PC-9 (cell line): ENCODE results near the gene MAPKAP1. TPM values are rescaled to one million over a fixed set of nuclear protein-coding genes. Genes with fewer than 3 reads are reported as not detected.

ENCODE experiments used
- BruUV-seq: library from RNA; stranded (reverse); fragments of 400-500 nt; replicated peaks from 2 replicates; lab custom pipeline; 2021; lab: Mats Ljungman, UMichigan
- CTCF ChIA-PET: fragments of 300-600 bp; sonication (Branson Sonifier 250); formaldehyde crosslinking; loops from one replicate; lab custom pipeline; 2022; ENCODE audit warnings: antibody characterized with exemption; lab: Charles Lee
- POLR2A ChIA-PET: fragments of 300-600 bp; sonication (Branson Sonifier 250); formaldehyde crosslinking; loops from one replicate; lab custom pipeline; 2022; ENCODE audit warnings: antibody characterized with exemption; ENCODE audit not compliant: unreplicated experiment; lab: Charles Lee
- DNase-seq, 2 experiments: peaks; one replicate each; pipeline versions ENCODE4 v3.0.0 to v3.0.0-alpha.2; 2015 to 2022; ENCODE audit warnings: mixed read lengths in 1 of 2
- H2AFZ ChIP-seq: fragments of 200-600 bp; sonication (generic); 2 replicates; pipeline ENCODE4 v1.8.1; 2017; ENCODE audit warnings: antibody characterized with exemption
- H3F3A ChIP-seq: fragments of 200-600 bp; sonication (generic); 2 replicates; pipeline ENCODE4 v1.8.1; 2017; ENCODE audit warnings: antibody characterized with exemption, mild to moderate bottlenecking, low read depth; ENCODE audit not compliant: insufficient read depth
- H3K27ac ChIP-seq: fragments of 200-600 bp; sonication (generic); 2 replicates; pipeline ENCODE4 v1.6.1; 2016; ENCODE audit warnings: mixed run types
- H3K27me3 ChIP-seq: fragments of 200-600 bp; sonication (generic); 2 replicates; pipeline ENCODE4 v1.6.1; 2016; ENCODE audit warnings: low read depth, mixed run types; ENCODE audit not compliant: insufficient read depth
- H3K36me3 ChIP-seq: fragments of 200-600 bp; sonication (generic); 2 replicates; pipeline ENCODE4 v1.6.1; 2016; ENCODE audit warnings: low read depth, mixed run types
- H3K4me1 ChIP-seq: fragments of 200-600 bp; sonication (generic); replicated peaks from 2 replicates; pipeline ENCODE4 v1.6.1; 2016; ENCODE audit warnings: mixed run types; ENCODE audit not compliant: insufficient read depth
- H3K4me2 ChIP-seq: fragments of 200-600 bp; sonication (generic); 2 replicates; pipeline ENCODE4 v1.6.1; 2017; ENCODE audit warnings: mixed run types
- H3K4me3 ChIP-seq: fragments of 200-600 bp; sonication (generic); 2 replicates; pipeline ENCODE4 v1.6.1; 2016; ENCODE audit warnings: mixed run types
- H3K79me2 ChIP-seq: fragments of 200-600 bp; sonication (generic); 2 replicates; pipeline ENCODE4 v1.6.1; 2017; ENCODE audit warnings: low read depth, mixed run types
- H3K9me2 ChIP-seq: fragments of 200-600 bp; sonication (generic); 2 replicates; pipeline ENCODE4 v1.8.1; 2017; ENCODE audit warnings: mild to moderate bottlenecking; ENCODE audit not compliant: insufficient read depth
- H3K9me3 ChIP-seq: fragments of 200-600 bp; sonication (generic); 2 replicates; pipeline ENCODE4 v1.8.1; 2016; ENCODE audit warnings: low read depth; ENCODE audit not compliant: insufficient read depth
- H4K20me1 ChIP-seq: fragments of 200-600 bp; sonication (generic); 2 replicates; pipeline ENCODE4 v1.8.1; 2017; ENCODE audit not compliant: insufficient read depth
- EZH2 ChIP-seq: fragments of 200-600 bp; sonication (generic); IDR thresholded peaks from 2 replicates; pipeline ENCODE4 v1.8.0; 2017; ENCODE audit warnings: antibody characterized with exemption, low read depth
- intact Hi-C: fragments of 100-400 bp; cut with micrococcal nuclease; formaldehyde crosslinking; loops from one replicate; pipeline ENCODE4 v1.10.0; 2022; ENCODE audit not compliant: unreplicated experiment
- total RNA-seq: library from RNA; stranded (reverse); gene quantifications from 2 replicates; pipeline ENCODE4 v1.2.3, GENCODE V29; 2021
- TF ChIP-seq, protein P1 (sequence below): fragments of 200-600 bp; sonication (generic); conservative IDR thresholded peaks from 2 replicates; pipeline ENCODE4 v1.6.1; 2017; ENCODE audit warnings: mixed run types, antibody characterized with exemption, mild to moderate bottlenecking, moderate library complexity

MAPKAP1 gene
- total RNA-seq, 1 experiment from 2014 or later = 115 TPM

- Histone ChIP-seq H3K4me2 (no peak overlapping the region), H2AFZ (no peak overlapping the region), H3K4me1 (peaks cover 24% of the 10 kb centered on the region; the same call in 1 of the 2 replicates), H3K9me3 (no peaks in the 10 kb centered on the region), H3K27ac (no peak overlapping the region), H3K79me2 (no peaks in the 10 kb centered on the region), H3K27me3 (no peaks in the 10 kb centered on the region), H4K20me1 (no peaks in the 10 kb centered on the region), H3K9me2 (no peaks in the 10 kb centered on the region), H3K36me3 (no peaks in the 10 kb centered on the region), H3F3A (peaks cover 11% of the 10 kb centered on the region; the same call in 1 of the 2 replicates), H3K4me3 (no peak overlapping the region)
- ChIA-PET POLR2A (no interaction called here), CTCF (no interaction called here)
- intact Hi-C loops = loop anchor here (10.0 kb wide), 1 partner anchor 325 kb away; no protein-coding TSS in a partner anchor
- no peak for TF ChIP-seq EZH2
- TF ChIP-seq, protein P1, sequence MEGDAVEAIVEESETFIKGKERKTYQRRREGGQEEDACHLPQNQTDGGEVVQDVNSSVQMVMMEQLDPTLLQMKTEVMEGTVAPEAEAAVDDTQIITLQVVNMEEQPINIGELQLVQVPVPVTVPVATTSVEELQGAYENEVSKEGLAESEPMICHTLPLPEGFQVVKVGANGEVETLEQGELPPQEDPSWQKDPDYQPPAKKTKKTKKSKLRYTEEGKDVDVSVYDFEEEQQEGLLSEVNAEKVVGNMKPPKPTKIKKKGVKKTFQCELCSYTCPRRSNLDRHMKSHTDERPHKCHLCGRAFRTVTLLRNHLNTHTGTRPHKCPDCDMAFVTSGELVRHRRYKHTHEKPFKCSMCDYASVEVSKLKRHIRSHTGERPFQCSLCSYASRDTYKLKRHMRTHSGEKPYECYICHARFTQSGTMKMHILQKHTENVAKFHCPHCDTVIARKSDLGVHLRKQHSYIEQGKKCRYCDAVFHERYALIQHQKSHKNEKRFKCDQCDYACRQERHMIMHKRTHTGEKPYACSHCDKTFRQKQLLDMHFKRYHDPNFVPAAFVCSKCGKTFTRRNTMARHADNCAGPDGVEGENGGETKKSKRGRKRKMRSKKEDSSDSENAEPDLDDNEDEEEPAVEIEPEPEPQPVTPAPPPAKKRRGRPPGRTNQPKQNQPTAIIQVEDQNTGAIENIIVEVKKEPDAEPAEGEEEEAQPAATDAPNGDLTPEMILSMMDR = no peak
- no peak for DNase-seq
- TSS peak; percentile 19 for BruUV-seq
These were observed 43.1 kb upstream of the MAPKAP1 start for GRCh38 chr9:125749951-125750626.

GRCh38 chr9:125749287-125749935 lies 42.4 kb upstream of the MAPKAP1 start:
- no peak for DNase-seq
- Histone ChIP-seq H3F3A (peaks cover 11% of the 10 kb centered on the region; the same call in 1 of the 2 replicates), H3K4me3 (no peak overlapping the region), H3K4me2 (no peak overlapping the region), H3K9me3 (no peaks in the 10 kb centered on the region), H3K9me2 (no peaks in the 10 kb centered on the region), H3K4me1 (peaks cover 24% of the 10 kb centered on the region; the same call in 1 of the 2 replicates), H4K20me1 (no peaks in the 10 kb centered on the region), H3K27me3 (no peaks in the 10 kb centered on the region), H3K36me3 (no peaks in the 10 kb centered on the region), H3K79me2 (no peaks in the 10 kb centered on the region), H2AFZ (no peak overlapping the region), H3K27ac (no peak overlapping the region)
- no TSS peak for BruUV-seq
- intact Hi-C loops = loop anchor here (10.0 kb wide), 1 partner anchor 325 kb away; no protein-coding TSS in a partner anchor
- ChIA-PET POLR2A (no interaction called here), CTCF (no interaction called here)
- no peak for TF ChIP-seq EZH2
- TF ChIP-seq, protein P1 = no peak

DNA sequence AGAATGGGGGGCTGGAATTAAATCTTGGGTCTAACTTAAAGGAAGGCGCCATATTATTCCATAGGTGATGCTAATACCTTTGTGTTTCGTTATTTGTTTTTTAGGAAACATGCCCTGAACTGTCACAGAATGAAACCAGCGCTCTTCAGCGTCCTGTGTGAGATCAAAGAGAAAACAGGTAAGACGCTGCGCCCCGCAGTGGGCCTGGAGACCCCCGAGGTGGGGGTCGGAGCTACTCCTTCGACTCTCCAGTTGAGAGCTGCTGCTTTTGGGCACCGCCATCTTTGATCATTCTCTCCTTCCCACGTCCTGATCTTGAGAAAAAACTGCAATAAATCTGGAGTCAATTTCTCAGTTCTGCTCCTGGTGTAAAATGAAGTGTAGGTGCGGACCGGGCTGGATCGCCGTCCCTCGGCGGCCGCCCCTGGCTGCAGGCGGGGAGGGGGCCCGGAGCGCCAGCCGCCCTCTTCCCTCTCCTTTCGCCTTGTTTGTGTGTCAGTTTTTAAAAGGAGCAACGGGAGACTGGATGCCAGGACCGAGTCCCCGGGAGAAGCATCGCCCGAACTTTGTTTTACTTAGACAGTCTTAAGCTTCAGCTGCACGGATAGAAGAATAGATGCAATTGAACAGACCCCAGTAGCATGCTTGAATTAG lies 41.6 kb upstream of the MAPKAP1 start:
- no peaks in the 10 kb centered on the region for H3K79me2 ChIP-seq
- H4K20me1 ChIP-seq = no peaks in the 10 kb centered on the region
- H3K4me2 ChIP-seq = peak overlapping the region; percentile 94
- BruUV-seq = no TSS peak
- H2AFZ ChIP-seq = peak overlapping the region; percentile 98
- no peaks in the 10 kb centered on the region for H3K27me3 ChIP-seq
- ChIA-PET CTCF (no interaction called here), POLR2A (interaction anchor here (0.6 kb wide), 1 partner anchor 101 kb away, joined by 6 read pairs; no protein-coding TSS in a partner anchor)
- H3K9me2 ChIP-seq = no peaks in the 10 kb centered on the region
- H3F3A ChIP-seq = peaks cover 11% of the 10 kb centered on the region; the same call in 1 of the 2 replicates
- intact Hi-C loops = loop anchor here (10.0 kb wide), 1 partner anchor 324 kb away; no protein-coding TSS in a partner anchor
- DNase-seq = no peak
- TF ChIP-seq, protein P1 = no peak
- TF ChIP-seq EZH2 = no peak
- no peak overlapping the region for H3K27ac ChIP-seq
- peak overlapping the region; percentile 85 for H3K4me3 ChIP-seq
- no peaks in the 10 kb centered on the region for H3K9me3 ChIP-seq
- no peaks in the 10 kb centered on the region for H3K36me3 ChIP-seq
- peaks cover 24% of the 10 kb centered on the region; the same call in 1 of the 2 replicates for H3K4me1 ChIP-seq
